ENCODE data around the gene LRRFIP2.

The LRRFIP2 gene

GRCh38 chr3:37087870-37088269 lies 86.5 kb downstream of the LRRFIP2 start:
- TF ChIP-seq CTCF (conservative IDR thresholded peaks at IDR 0.05; ENCODE audit: low read depth, low read length): no peak
- no peaks in the 10 kb centered on the region for H4K20me1 ChIP-seq (ENCODE audit: insufficient read depth)
- no peak overlapping the region for H3K27ac ChIP-seq
- H3K79me2 ChIP-seq (ENCODE audit: insufficient read depth, low read depth): no peaks in the 10 kb centered on the region
- no peak overlapping the region for H3K4me2 ChIP-seq
- no peaks in the 10 kb centered on the region for H3K36me3 ChIP-seq (ENCODE audit: insufficient read depth)
- H2AFZ ChIP-seq (ENCODE audit: low read depth): no peak overlapping the region
- no peaks in the 10 kb centered on the region for H3K4me1 ChIP-seq (ENCODE audit: low read depth, poor library complexity, severe bottlenecking)
- H3K4me3 ChIP-seq (IDR thresholded peaks at IDR 0.05; ENCODE audit: insufficient read depth, low read depth, low read length): no peak overlapping the region
- no peak overlapping the region for H3K9ac ChIP-seq
- H3K27me3 ChIP-seq (ENCODE audit: insufficient read depth, low read depth): no peaks in the 10 kb centered on the region

- Histone ChIP-seq H3K79me2 (ENCODE audit: insufficient read depth, low read depth) (no peaks in the 10 kb centered on the region), H3K36me3 (ENCODE audit: insufficient read depth) (no peaks in the 10 kb centered on the region), H3K4me1 (ENCODE audit: low read depth, poor library complexity, severe bottlenecking) (no peaks in the 10 kb centered on the region), H3K9ac (no peak overlapping the region), H3K27ac (no peak overlapping the region), H3K4me3 (IDR thresholded peaks at IDR 0.05; ENCODE audit: insufficient read depth, low read depth, low read length) (no peak overlapping the region), H2AFZ (ENCODE audit: low read depth) (no peak overlapping the region), H3K27me3 (ENCODE audit: insufficient read depth, low read depth) (no peaks in the 10 kb centered on the region), H3K4me2 (no peak overlapping the region), H4K20me1 (ENCODE audit: insufficient read depth) (no peaks in the 10 kb centered on the region)
- TF ChIP-seq CTCF (conservative IDR thresholded peaks at IDR 0.05; ENCODE audit: low read depth, low read length): no peak
Observed at GRCh38 chr3:37086918-37087317, 87.5 kb downstream of the LRRFIP2 start.

- Histone ChIP-seq H3K4me3 (IDR thresholded peaks at IDR 0.05; ENCODE audit: insufficient read depth, low read depth, low read length) (no peak overlapping the region), H3K36me3 (ENCODE audit: insufficient read depth) (no peaks in the 10 kb centered on the region), H3K27ac (no peak overlapping the region)
Observed at GRCh38 chr3:37082317-37082716, 92.1 kb downstream of the LRRFIP2 start.

GRCh38 chr3:37075955-37076354 lies 98.4 kb downstream of the LRRFIP2 start:
- Histone ChIP-seq H3K4me2 (no peak overlapping the region), H3K36me3 (ENCODE audit: insufficient read depth) (no peaks in the 10 kb centered on the region), H3K27me3 (ENCODE audit: insufficient read depth, low read depth) (no peaks in the 10 kb centered on the region), H3K9ac (no peak overlapping the region), H4K20me1 (ENCODE audit: insufficient read depth) (no peaks in the 10 kb centered on the region), H3K4me1 (ENCODE audit: low read depth, poor library complexity, severe bottlenecking) (peaks cover 7% of the 10 kb centered on the region), H2AFZ (ENCODE audit: low read depth) (no peak overlapping the region), H3K4me3 (IDR thresholded peaks at IDR 0.05; ENCODE audit: insufficient read depth, low read depth, low read length) (no peak overlapping the region), H3K27ac (no peak overlapping the region), H3K79me2 (ENCODE audit: insufficient read depth, low read depth) (no peaks in the 10 kb centered on the region)
- no peak for TF ChIP-seq CTCF (conservative IDR thresholded peaks at IDR 0.05; ENCODE audit: low read depth, low read length)

More at GRCh38 chr3:37082317-37082716, 92.1 kb downstream of the LRRFIP2 start:
- Histone ChIP-seq H3K79me2 (ENCODE audit: insufficient read depth, low read depth) (no peaks in the 10 kb centered on the region), H3K4me2 (no peak overlapping the region), H3K9ac (no peak overlapping the region), H2AFZ (ENCODE audit: low read depth) (no peak overlapping the region), H3K4me1 (ENCODE audit: low read depth, poor library complexity, severe bottlenecking) (no peaks in the 10 kb centered on the region), H3K27me3 (ENCODE audit: insufficient read depth, low read depth) (no peaks in the 10 kb centered on the region), H4K20me1 (ENCODE audit: insufficient read depth) (no peaks in the 10 kb centered on the region)
- no peak for TF ChIP-seq CTCF (conservative IDR thresholded peaks at IDR 0.05; ENCODE audit: low read depth, low read length)

Measured in KMS-11 (cell line).